HG03064 (cell line): ENCODE results near the gene TOP1.

Source experiments
- ATAC-seq: cut with Tn5 transposase; IDR thresholded peaks from one replicate; pipeline ENCODE4 v1.9.1; 2021; ENCODE audit warnings: low read depth; ENCODE audit not compliant: unreplicated experiment

Gene TOP1

GRCh38 chr20:41163821-41164220 is 135.2 kb downstream of the TOP1 start:
- no peak for ATAC-seq

GRCh38 chr20:41165001-41165882 is 136.6 kb downstream of the TOP1 start:
- ATAC-seq, result no peak

GRCh38 chr20:41166201-41167117 is 137.8 kb downstream of the TOP1 start:
- ATAC-seq, result no peak

GRCh38 chr20:41167118-41167470 is 138.5 kb downstream of the TOP1 start:
- ATAC-seq, result no peak

- ATAC-seq, result no peak
Measured at GRCh38 chr20:41167481-41168253, 139.0 kb downstream of the TOP1 start.

- no peak for ATAC-seq
Measured at GRCh38 chr20:41168281-41169161, 139.9 kb downstream of the TOP1 start.

GRCh38 chr20:41169162-41169690 is 140.6 kb downstream of the TOP1 start:
- no peak for ATAC-seq

GRCh38 chr20:41169791-41170351 is 141.2 kb downstream of the TOP1 start:
- ATAC-seq, result no peak

- no peak for ATAC-seq
Measured at GRCh38 chr20:41170386-41171105, 141.9 kb downstream of the TOP1 start.

- ATAC-seq, result no peak
Measured at GRCh38 chr20:41171736-41172295, 143.2 kb downstream of the TOP1 start.

- ATAC-seq, result no peak
Measured at GRCh38 chr20:41172296-41173140, 143.9 kb downstream of the TOP1 start.

GRCh38 chr20:41173161-41173721 is 144.6 kb downstream of the TOP1 start:
- no peak for ATAC-seq

- ATAC-seq, result no peak
Measured at GRCh38 chr20:41173791-41174341, 145.2 kb downstream of the TOP1 start.
